HepG2 (cell line): ENCODE results near the gene CCL22. TPM values are rescaled to one million over a fixed set of nuclear protein-coding genes. Genes with fewer than 3 reads are reported as not detected.

Experiments
- DDIT3 ChIP-seq: sonication (generic); formaldehyde crosslinking; IDR thresholded peaks from 2 replicates; pipeline ENCODE4 v1.4.0; 2020; ENCODE audit warnings: mild to moderate bottlenecking, missing genetic modification reagents
- IRF9 ChIP-seq: sonication (generic); formaldehyde crosslinking; IDR thresholded peaks from 2 replicates; pipeline ENCODE4 v1.8.0; 2022; ENCODE audit warnings: missing genetic modification reagents, mild to moderate bottlenecking, borderline replicate concordance
- KLF16 ChIP-seq, 2 experiments: sonication (generic) in 1 of 2; formaldehyde crosslinking in 1 of 2; IDR thresholded peaks; 2 replicates each; pipeline versions ENCODE4 v1.6.1 to v1.8.0; 2016 to 2023; ENCODE audit warnings: missing genetic modification reagents in 2 of 2, missing compliant biosample characterization in 1 of 2
- NFE2 ChIP-seq: sonication (generic); formaldehyde crosslinking; IDR thresholded peaks from 2 replicates; pipeline ENCODE4 v1.4.0; 2020; ENCODE audit warnings: missing genetic modification reagents
- NONO ChIP-seq, 2 experiments: fragments of 450-650 bp in 1 of 2; sonication (generic) in 1 of 2; formaldehyde crosslinking in 1 of 2; IDR thresholded peaks in 1 of 2; conservative IDR thresholded peaks in 1 of 2; 2 replicates each; pipeline versions ENCODE4 v1.6.1 to v1.8.0; 2017 to 2022; ENCODE audit warnings: mild to moderate bottlenecking in 1 of 2, missing genetic modification reagents in 1 of 2, moderate library complexity in 1 of 2
- POLR2A ChIP-seq, 2 experiments: IDR thresholded peaks; 2 replicates each; pipeline ENCODE4 v1.6.1; 2011; ENCODE audit warnings: low read depth in 2 of 2, low read length in 2 of 2, mild to moderate bottlenecking in 1 of 2, moderate library complexity in 1 of 2; ENCODE audit not compliant: insufficient read depth in 1 of 2
- SIN3A ChIP-seq: IDR thresholded peaks from 2 replicates; pipeline ENCODE4 v1.6.1; 2011; ENCODE audit warnings: low read depth, mild to moderate bottlenecking, control low read depth, low read length, borderline replicate concordance
- YEATS2 ChIP-seq: sonication (generic); formaldehyde crosslinking; IDR thresholded peaks from 2 replicates; pipeline ENCODE4 v1.4.0; 2020; ENCODE audit warnings: missing genetic modification reagents, borderline replicate concordance
- ZNF136 ChIP-seq: sonication (generic); formaldehyde crosslinking; IDR thresholded peaks from 2 replicates; pipeline ENCODE4 v1.8.1; 2022; ENCODE audit warnings: low read depth, mild to moderate bottlenecking, moderate library complexity, missing genetic modification reagents
- ZNF232 ChIP-seq: sonication (generic); formaldehyde crosslinking; IDR thresholded peaks from 2 replicates; pipeline ENCODE4 v1.4.0; 2020; ENCODE audit warnings: missing genetic modification reagents, borderline replicate concordance
- ZNF253 ChIP-seq: sonication (generic); formaldehyde crosslinking; IDR thresholded peaks from 2 replicates; pipeline ENCODE4 v1.8.0; 2022; ENCODE audit warnings: mild to moderate bottlenecking, missing genetic modification reagents, borderline replicate concordance
- ZNF33A ChIP-seq: sonication (generic); formaldehyde crosslinking; IDR thresholded peaks from 2 replicates; pipeline ENCODE4 v1.5.1; 2020; ENCODE audit warnings: missing genetic modification reagents, mild to moderate bottlenecking, moderate library complexity, borderline replicate concordance
- ZSCAN21 ChIP-seq: sonication (generic); formaldehyde crosslinking; IDR thresholded peaks from 2 replicates; pipeline ENCODE4 v1.8.0; 2022; ENCODE audit warnings: mild to moderate bottlenecking, missing genetic modification reagents, moderate library complexity, borderline replicate concordance
- polyA plus RNA-seq, 8 experiments: library from polyadenylated mRNA; depleted of rRNA in 3 of 8; stranded (reverse) in 7 of 8; unstranded in 1 of 8; fragments of >200 nt; fragmentation: Illumina TruSeq in 4 of 8; extraction: Trizol in 4 of 8; gene quantifications; 2 replicates each; pipeline versions ENCODE4 v1.2.1 to v1.2.3, GENCODE V29; 2011 to 2016; ENCODE audit warnings: low read depth in 4 of 8, missing spikeins in 1 of 8, mixed read lengths in 1 of 8; ENCODE audit not compliant: insufficient read depth in 1 of 8
- total RNA-seq, 5 experiments: library from RNA; depleted of rRNA; stranded (reverse); fragments of >200 nt; fragmentation: Illumina TruSeq; extraction: Trizol; gene quantifications; 2 replicates each; pipeline ENCODE4 v1.2.3, GENCODE V29; 2016; ENCODE audit warnings: low read depth in 1 of 5
- TF ChIP-seq, protein P1 (sequence below): sonication (generic); formaldehyde crosslinking; IDR thresholded peaks from 2 replicates; pipeline ENCODE4 v1.9.0; 2021; ENCODE audit warnings: mild to moderate bottlenecking, missing genetic modification reagents
- TF ChIP-seq, protein P2 (sequence below): sonication (generic); formaldehyde crosslinking; IDR thresholded peaks from 2 replicates; pipeline ENCODE4 v1.5.0; 2020; ENCODE audit warnings: mild to moderate bottlenecking, missing genetic modification reagents
- TF ChIP-seq, protein P3 (sequence below): sonication (generic); formaldehyde crosslinking; IDR thresholded peaks from 2 replicates; pipeline ENCODE4 v1.4.0; 2020; ENCODE audit warnings: mild to moderate bottlenecking, missing genetic modification reagents

The CCL22 gene
- total and polyA plus RNA-seq, 2 of the 13 experiments (the other 11 are each of a cell fraction or from before 2014, with no cell fraction given) = not detected

DNA sequence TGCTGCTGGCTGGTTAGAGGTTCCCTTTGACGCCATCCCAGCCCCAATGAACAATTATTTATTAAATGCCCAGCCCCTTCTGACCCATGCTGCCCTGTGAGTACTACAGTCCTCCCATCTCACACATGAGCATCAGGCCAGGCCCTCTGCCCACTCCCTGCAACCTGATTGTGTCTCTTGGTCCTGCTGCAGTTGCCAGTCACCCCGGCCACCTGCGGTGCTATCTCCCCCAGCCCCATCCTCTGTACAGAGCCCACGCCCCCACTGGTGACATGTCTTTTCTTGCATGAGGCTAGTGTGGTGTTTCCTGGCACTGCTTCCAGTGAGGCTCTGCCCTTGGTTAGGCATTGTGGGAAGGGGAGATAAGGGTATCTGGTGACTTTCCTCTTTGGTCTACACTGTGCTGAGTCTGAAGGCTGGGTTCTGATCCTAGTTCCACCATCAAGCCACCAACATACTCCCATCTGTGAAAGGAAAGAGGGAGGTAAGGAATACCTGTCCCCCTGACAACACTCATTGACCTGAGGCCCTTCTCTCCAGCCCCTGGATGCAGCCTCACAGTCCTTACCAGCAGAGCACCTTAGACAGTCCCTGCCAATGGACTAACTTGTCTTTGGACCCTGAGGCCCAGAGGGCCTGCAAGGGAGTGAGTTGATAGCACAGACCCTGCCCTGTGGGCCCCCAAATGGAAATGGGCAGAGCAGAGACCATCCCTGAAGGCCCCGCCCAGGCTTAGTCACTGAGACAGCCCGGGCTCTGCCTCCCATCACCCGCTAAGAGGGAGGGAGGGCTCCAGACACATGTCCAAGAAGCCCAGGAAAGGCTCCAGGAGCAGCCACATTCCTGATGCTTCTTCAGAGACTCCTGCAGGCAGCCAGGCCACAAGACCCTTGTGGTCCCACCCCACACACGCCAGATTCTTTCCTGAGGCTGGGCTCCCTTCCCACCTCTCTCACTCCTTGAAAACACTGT is 25.0 kb downstream of the CCL22 start (continued):
- TF ChIP-seq KLF16 (CRISPR knock-in tag; IDR thresholded peaks at IDR 0.05) = 0 out of 4 replicates have a peak, but pooled peaks of 1 of the 2 experiments have one; percentile 17
- TF ChIP-seq YEATS2 (CRISPR knock-in tag) = no peak
- no peak for TF ChIP-seq ZNF33A (CRISPR knock-in tag)
- no peak for TF ChIP-seq ZNF253 (CRISPR knock-in tag)
- TF ChIP-seq, protein P1, sequence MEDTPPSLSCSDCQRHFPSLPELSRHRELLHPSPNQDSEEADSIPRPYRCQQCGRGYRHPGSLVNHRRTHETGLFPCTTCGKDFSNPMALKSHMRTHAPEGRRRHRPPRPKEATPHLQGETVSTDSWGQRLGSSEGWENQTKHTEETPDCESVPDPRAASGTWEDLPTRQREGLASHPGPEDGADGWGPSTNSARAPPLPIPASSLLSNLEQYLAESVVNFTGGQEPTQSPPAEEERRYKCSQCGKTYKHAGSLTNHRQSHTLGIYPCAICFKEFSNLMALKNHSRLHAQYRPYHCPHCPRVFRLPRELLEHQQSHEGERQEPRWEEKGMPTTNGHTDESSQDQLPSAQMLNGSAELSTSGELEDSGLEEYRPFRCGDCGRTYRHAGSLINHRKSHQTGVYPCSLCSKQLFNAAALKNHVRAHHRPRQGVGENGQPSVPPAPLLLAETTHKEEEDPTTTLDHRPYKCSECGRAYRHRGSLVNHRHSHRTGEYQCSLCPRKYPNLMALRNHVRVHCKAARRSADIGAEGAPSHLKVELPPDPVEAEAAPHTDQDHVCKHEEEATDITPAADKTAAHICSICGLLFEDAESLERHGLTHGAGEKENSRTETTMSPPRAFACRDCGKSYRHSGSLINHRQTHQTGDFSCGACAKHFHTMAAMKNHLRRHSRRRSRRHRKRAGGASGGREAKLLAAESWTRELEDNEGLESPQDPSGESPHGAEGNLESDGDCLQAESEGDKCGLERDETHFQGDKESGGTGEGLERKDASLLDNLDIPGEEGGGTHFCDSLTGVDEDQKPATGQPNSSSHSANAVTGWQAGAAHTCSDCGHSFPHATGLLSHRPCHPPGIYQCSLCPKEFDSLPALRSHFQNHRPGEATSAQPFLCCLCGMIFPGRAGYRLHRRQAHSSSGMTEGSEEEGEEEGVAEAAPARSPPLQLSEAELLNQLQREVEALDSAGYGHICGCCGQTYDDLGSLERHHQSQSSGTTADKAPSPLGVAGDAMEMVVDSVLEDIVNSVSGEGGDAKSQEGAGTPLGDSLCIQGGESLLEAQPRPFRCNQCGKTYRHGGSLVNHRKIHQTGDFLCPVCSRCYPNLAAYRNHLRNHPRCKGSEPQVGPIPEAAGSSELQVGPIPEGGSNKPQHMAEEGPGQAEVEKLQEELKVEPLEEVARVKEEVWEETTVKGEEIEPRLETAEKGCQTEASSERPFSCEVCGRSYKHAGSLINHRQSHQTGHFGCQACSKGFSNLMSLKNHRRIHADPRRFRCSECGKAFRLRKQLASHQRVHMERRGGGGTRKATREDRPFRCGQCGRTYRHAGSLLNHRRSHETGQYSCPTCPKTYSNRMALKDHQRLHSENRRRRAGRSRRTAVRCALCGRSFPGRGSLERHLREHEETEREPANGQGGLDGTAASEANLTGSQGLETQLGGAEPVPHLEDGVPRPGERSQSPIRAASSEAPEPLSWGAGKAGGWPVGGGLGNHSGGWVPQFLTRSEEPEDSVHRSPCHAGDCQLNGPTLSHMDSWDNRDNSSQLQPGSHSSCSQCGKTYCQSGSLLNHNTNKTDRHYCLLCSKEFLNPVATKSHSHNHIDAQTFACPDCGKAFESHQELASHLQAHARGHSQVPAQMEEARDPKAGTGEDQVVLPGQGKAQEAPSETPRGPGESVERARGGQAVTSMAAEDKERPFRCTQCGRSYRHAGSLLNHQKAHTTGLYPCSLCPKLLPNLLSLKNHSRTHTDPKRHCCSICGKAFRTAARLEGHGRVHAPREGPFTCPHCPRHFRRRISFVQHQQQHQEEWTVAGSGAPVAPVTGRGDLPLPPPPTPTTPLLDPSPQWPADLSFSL (CRISPR knock-in tag) = 0 out of 2 replicates have a peak, but pooled peaks have one; percentile 25
- TF ChIP-seq ZNF136 = no peak
- peak; percentile 34 to 45; a peak in 3 of 4 replicates for TF ChIP-seq POLR2A (IDR thresholded peaks at IDR 0.05; ENCODE audit: insufficient read depth in 1 of 2, low read depth in 2 of 2, low read length in 2 of 2)
- TF ChIP-seq NONO (IDR thresholded peaks at IDR 0.05) = no peak
- no peak for TF ChIP-seq NONO (CRISPR knock-in tag; conservative IDR thresholded peaks at IDR 0.05)
- TF ChIP-seq SIN3A = no peak
- TF ChIP-seq, protein P2, sequence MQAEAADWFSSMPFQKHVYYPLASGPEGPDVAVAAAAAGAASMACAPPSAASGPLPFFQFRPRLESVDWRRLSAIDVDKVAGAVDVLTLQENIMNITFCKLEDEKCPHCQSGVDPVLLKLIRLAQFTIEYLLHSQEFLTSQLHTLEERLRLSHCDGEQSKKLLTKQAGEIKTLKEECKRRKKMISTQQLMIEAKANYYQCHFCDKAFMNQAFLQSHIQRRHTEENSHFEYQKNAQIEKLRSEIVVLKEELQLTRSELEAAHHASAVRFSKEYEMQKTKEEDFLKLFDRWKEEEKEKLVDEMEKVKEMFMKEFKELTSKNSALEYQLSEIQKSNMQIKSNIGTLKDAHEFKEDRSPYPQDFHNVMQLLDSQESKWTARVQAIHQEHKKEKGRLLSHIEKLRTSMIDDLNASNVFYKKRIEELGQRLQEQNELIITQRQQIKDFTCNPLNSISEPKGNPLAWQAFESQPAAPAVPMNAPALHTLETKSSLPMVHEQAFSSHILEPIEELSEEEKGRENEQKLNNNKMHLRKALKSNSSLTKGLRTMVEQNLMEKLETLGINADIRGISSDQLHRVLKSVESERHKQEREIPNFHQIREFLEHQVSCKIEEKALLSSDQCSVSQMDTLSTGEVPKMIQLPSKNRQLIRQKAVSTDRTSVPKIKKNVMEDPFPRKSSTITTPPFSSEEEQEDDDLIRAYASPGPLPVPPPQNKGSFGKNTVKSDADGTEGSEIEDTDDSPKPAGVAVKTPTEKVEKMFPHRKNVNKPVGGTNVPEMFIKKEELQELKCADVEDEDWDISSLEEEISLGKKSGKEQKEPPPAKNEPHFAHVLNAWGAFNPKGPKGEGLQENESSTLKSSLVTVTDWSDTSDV (CRISPR knock-in tag) = no peak
- no peak for TF ChIP-seq DDIT3 (CRISPR knock-in tag)
- TF ChIP-seq ZSCAN21 = 0 out of 2 replicates have a peak, but pooled peaks have one; percentile 73
- no peak for TF ChIP-seq ZNF232 (CRISPR knock-in tag)
- no peak for TF ChIP-seq NFE2 (CRISPR knock-in tag)
- no peak for TF ChIP-seq IRF9
- TF ChIP-seq, protein P3, sequence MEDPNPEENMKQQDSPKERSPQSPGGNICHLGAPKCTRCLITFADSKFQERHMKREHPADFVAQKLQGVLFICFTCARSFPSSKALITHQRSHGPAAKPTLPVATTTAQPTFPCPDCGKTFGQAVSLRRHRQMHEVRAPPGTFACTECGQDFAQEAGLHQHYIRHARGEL (CRISPR knock-in tag) = no peak
